T-cell (primary cell): ENCODE results near the gene WWTR1. TPM values are rescaled to one million over a fixed set of nuclear protein-coding genes. Genes with fewer than 3 reads are reported as not detected.

Experiments
- ATAC-seq, 4 experiments: fragments of 200-7000 bp in 3 of 4; fragments of 150-1000 bp in 1 of 4; cut with Tn5 transposase; replicated peaks in 1 of 4; 1 replicate in 3 of 4; 2 replicates in 1 of 4; pipeline ENCODE4 v1.10.0; 2021; ENCODE audit warnings: moderate library complexity in 3 of 4, mild to moderate bottlenecking in 2 of 4, moderate number of reproducible peaks in 1 of 4
- CTCF ChIA-PET, 2 donors: fragments of 300-600 bp; sonication (Branson Sonifier 250); formaldehyde crosslinking; loops; one replicate each; lab custom pipeline; 2022; ENCODE audit warnings: antibody characterized with exemption in 2 of 2; lab: Charles Lee
- POLR2A ChIA-PET, 2 donors: fragments of 300-600 bp; sonication (Branson Sonifier 250); formaldehyde crosslinking; loops; one replicate each; lab custom pipeline; 2022; ENCODE audit warnings: antibody characterized with exemption in 2 of 2; lab: Charles Lee
- DNase-seq, 35 experiments: peaks; one replicate each; pipeline versions ENCODE4 v3.0.0 to v3.0.0-alpha.2; 2013 to 2023
- H3K27ac ChIP-seq: one replicate; pipeline ENCODE4 v1.5.1; 2013; ENCODE audit warnings: low read length
- H3K27me3 ChIP-seq, 2 experiments: replicated peaks in 1 of 2; 1 replicate in 1 of 2; 2 replicates in 1 of 2; pipeline versions ENCODE4 v1.6.1 to v1.7.0; 2013; ENCODE audit warnings: low read length in 1 of 2, mixed read lengths in 1 of 2; ENCODE audit not compliant: control insufficient read depth in 2 of 2, insufficient read depth in 2 of 2; ENCODE audit errors: extremely low read depth in 1 of 2
- H3K36me3 ChIP-seq, 2 donors: 1 replicate in 1 of 2; 2 replicates in 1 of 2; pipeline versions ENCODE4 v1.6.1 to v1.7.0; 2013; ENCODE audit warnings: low read length in 1 of 2; ENCODE audit not compliant: control insufficient read depth in 2 of 2, insufficient read depth in 1 of 2; ENCODE audit errors: extremely low read depth in 1 of 2
- H3K4me1 ChIP-seq, 2 experiments: 1 replicate in 1 of 2; 2 replicates in 1 of 2; pipeline versions ENCODE4 v1.6.1 to v1.7.0; 2013; ENCODE audit warnings: low read length in 2 of 2, mixed read lengths in 1 of 2; ENCODE audit not compliant: insufficient read depth in 2 of 2, control insufficient read depth in 1 of 2; ENCODE audit errors: extremely low read depth in 1 of 2
- H3K4me3 ChIP-seq, 2 donors: 1 replicate in 1 of 2; 2 replicates in 1 of 2; pipeline versions ENCODE4 v1.5.1 to v1.7.0; 2013; ENCODE audit warnings: mild to moderate bottlenecking in 2 of 2, low read length in 1 of 2, moderate library complexity in 1 of 2; ENCODE audit not compliant: control insufficient read depth in 1 of 2; ENCODE audit errors: extremely low read depth in 1 of 2
- H3K9me3 ChIP-seq: 2 replicates; pipeline ENCODE4 v1.7.0; 2013
- H3K27ac Mint-ChIP-seq, 2 donors: one replicate each; pipeline ENCODE4 v1.8.0; 2020 to 2021; ENCODE audit warnings: mild to moderate bottlenecking in 2 of 2, mixed read lengths in 2 of 2
- H3K27me3 Mint-ChIP-seq, 2 donors: one replicate each; pipeline ENCODE4 v1.8.0; 2021 to 2022; ENCODE audit warnings: mixed read lengths in 2 of 2
- H3K36me3 Mint-ChIP-seq: one replicate; pipeline ENCODE4 v1.8.0; 2021; ENCODE audit warnings: mixed read lengths
- H3K4me1 Mint-ChIP-seq, 3 donors: one replicate each; pipeline ENCODE4 v1.8.0; 2020 to 2022; ENCODE audit warnings: mixed read lengths in 3 of 3, mild to moderate bottlenecking in 1 of 3
- H3K4me3 Mint-ChIP-seq, 3 donors: one replicate each; pipeline ENCODE4 v1.8.0; 2020 to 2022; ENCODE audit warnings: mild to moderate bottlenecking in 3 of 3, mixed read lengths in 3 of 3, moderate library complexity in 3 of 3
- H3K9me3 Mint-ChIP-seq, 3 donors: one replicate each; pipeline ENCODE4 v1.8.0; 2020 to 2022; ENCODE audit warnings: mixed read lengths in 3 of 3
- WGBS: methylation state at CpG from one replicate; pipeline ENCODE4 v1.1.5; 2013; ENCODE audit warnings: missing lambda C conversion rate; ENCODE audit not compliant: insufficient coverage; 5-methylcytosine and 5-hydroxymethylcytosine counted together
- total RNA-seq, 35 experiments: library from RNA in 6 of 35; stranded (reverse) in 6 of 35; fragments of 120-200 nt in 1 of 35; gene quantifications; one replicate each; pipeline versions ENCODE4 v1.2.1 to v1.2.4 and lab custom pipeline; 2013 to 2026

The WWTR1 gene
- total RNA-seq, 5 donors from 2014 or later (not counting 1 experiment from before 2014, with no cell fraction given), result 0.43 to 1.6 (median 1.1) TPM

GRCh38 chr3:149587383-149587782 is 70.4 kb downstream of the WWTR1 start:
- DNase-seq (no peak), ATAC-seq (no peak)
- Mint-ChIP-seq H3K27ac (no peak overlapping the region), H3K4me1 (peaks cover 0 to 2% (median 0%) of the 10 kb centered on the region in 3 donors), H3K27me3 (peaks cover 4 to 17% of the 10 kb centered on the region in 2 donors), H3K9me3 (no peaks in the 10 kb centered on the region), H3K36me3 (no peaks in the 10 kb centered on the region), H3K4me3 (no peak overlapping the region)
- H3K4me1 ChIP-seq, result peaks cover 0 to 2% of the 10 kb centered on the region in 2 experiments
- H3K4me3 ChIP-seq, result no peak overlapping the region
- POLR2A ChIA-PET, result interaction anchor here in 1 of 2 donors (0.7 kb wide), 1 partner anchor 23 kb away, joined by 5 read pairs; no protein-coding TSS in a partner anchor
- H3K27me3 ChIP-seq, result no peaks in the 10 kb centered on the region
- CTCF ChIA-PET, result interaction anchor here in 1 of 2 donors (0.7 kb wide), 1 partner anchor 20 kb away, joined by 3 read pairs; no protein-coding TSS in a partner anchor
- no CpG with 5 or more reads among the region's 5 CpGs for WGBS
- H3K36me3 ChIP-seq, result no peaks in the 10 kb centered on the region
- no peaks in the 10 kb centered on the region for H3K9me3 ChIP-seq
- H3K27ac ChIP-seq, result no peak overlapping the region

- Mint-ChIP-seq H3K4me1 (peaks cover 0 to 2% (median 0%) of the 10 kb centered on the region in 3 donors), H3K9me3 (no peaks in the 10 kb centered on the region), H3K4me3 (no peak overlapping the region), H3K27me3 (peaks cover 4 to 17% of the 10 kb centered on the region in 2 donors), H3K36me3 (no peaks in the 10 kb centered on the region), H3K27ac (no peak overlapping the region)
- no peaks in the 10 kb centered on the region for H3K27me3 ChIP-seq
- H3K9me3 ChIP-seq, result no peaks in the 10 kb centered on the region
- WGBS, result no CpG with 5 or more reads among the region's 1 CpG
- ATAC-seq (no peak), DNase-seq (no peak)
- H3K27ac ChIP-seq, result no peak overlapping the region
- ChIA-PET POLR2A (interaction anchor here in 1 of 2 donors (0.6 kb wide), 1 partner anchor 20 kb away, joined by 6 read pairs; no protein-coding TSS in a partner anchor), CTCF (interaction anchor here in 1 of 2 donors (0.6 kb wide), 1 partner anchor 19 kb away, joined by 4 read pairs; no protein-coding TSS in a partner anchor)
- H3K4me3 ChIP-seq, result no peak overlapping the region
- H3K4me1 ChIP-seq, result peaks cover 0 to 2% of the 10 kb centered on the region in 2 experiments
- H3K36me3 ChIP-seq, result no peaks in the 10 kb centered on the region
Measured at GRCh38 chr3:149586871-149587270, 71.0 kb downstream of the WWTR1 start.

DNA sequence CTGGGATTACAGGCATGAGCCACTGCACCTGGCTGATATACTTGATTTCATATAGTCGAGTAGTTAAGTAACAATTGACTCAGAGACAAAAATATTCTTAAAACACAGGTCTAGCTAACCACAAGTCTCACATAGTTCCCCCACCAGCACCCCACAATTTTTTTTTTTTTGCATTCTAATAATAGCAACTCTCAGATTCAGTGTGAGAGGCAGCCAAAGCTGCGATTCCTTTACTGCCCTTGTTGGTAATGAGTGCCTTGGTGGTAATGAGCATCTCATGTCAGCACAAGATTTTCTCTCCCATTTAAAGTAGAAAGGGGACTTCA is 72.5 kb downstream of the WWTR1 start:
- WGBS, result no CpG with 5 or more reads among the region's 2 CpGs
- H3K27ac ChIP-seq, result no peak overlapping the region
- no peak for ATAC-seq
- Mint-ChIP-seq H3K27me3 (peaks cover 4 to 17% of the 10 kb centered on the region in 2 donors), H3K36me3 (no peaks in the 10 kb centered on the region), H3K4me1 (peaks cover 0 to 10% (median 8%) of the 10 kb centered on the region in 3 donors), H3K27ac (no peak overlapping the region), H3K4me3 (no peak overlapping the region), H3K9me3 (no peaks in the 10 kb centered on the region)
- POLR2A ChIA-PET, result no interaction called here
- peaks cover 0 to 7% of the 10 kb centered on the region in 2 experiments for H3K4me1 ChIP-seq
- H3K4me3 ChIP-seq, result no peak overlapping the region
- DNase-seq, result no peak
- no peaks in the 10 kb centered on the region for H3K36me3 ChIP-seq
- CTCF ChIA-PET, result interaction anchor here in 1 of 2 donors (0.6 kb wide), 1 partner anchor 603 kb away, joined by 3 read pairs; no protein-coding TSS in a partner anchor
- H3K9me3 ChIP-seq, result no peaks in the 10 kb centered on the region
- no peaks in the 10 kb centered on the region for H3K27me3 ChIP-seq

DNA sequence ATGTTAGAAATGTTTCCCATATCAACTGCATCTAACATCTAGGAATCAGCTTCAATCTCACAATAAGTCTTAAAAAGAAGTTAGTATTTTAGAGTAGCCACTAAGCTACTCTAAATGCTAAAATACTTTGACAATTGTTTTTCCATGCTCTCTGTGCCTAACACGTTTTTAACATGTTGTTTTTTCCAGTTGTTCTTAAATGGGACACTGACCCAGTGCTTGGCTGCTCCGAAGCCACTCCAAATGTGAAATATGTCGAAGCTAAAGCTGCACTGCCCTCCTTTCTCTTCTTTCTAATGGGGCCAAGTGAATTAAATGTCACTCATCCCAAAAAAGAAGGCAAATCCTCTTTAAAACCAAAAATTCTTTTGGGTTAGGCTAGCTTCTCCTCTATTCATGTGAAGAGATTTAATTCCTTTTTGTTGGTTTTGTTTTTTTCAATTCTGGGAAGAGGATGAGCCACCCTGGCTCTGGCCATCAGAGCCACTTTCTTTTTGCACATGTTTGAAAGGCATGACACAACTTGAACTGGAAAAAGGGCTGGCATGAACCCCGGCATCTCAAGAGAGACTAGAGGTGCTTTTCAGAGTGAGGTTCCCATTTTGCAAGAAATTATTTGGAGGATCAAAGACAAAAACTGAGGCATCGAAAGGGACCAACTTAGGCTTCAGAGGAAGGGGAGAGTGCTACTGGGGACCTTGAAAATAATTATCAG is 73.7 kb downstream of the WWTR1 start:
- peaks cover 0 to 15% (median 11%) of the 10 kb centered on the region in 3 donors for H3K4me1 Mint-ChIP-seq
- H3K36me3 Mint-ChIP-seq, result no peaks in the 10 kb centered on the region
- WGBS, result 67% methylated on average over 2 of the region's 5 CpGs
- H3K4me3 Mint-ChIP-seq, result no peak overlapping the region
- Histone ChIP-seq H3K27me3 (no peaks in the 10 kb centered on the region), H3K36me3 (no peaks in the 10 kb centered on the region), H3K27ac (no peak overlapping the region), H3K4me3 (no peak overlapping the region), H3K4me1 (peaks cover 0 to 9% of the 10 kb centered on the region in 2 experiments), H3K9me3 (no peaks in the 10 kb centered on the region)
- H3K27me3 Mint-ChIP-seq, result peaks cover 4 to 17% of the 10 kb centered on the region in 2 donors
- H3K27ac Mint-ChIP-seq, result no peak overlapping the region
- CTCF ChIA-PET, result interaction anchor here in 1 of 2 donors (0.6 kb wide), 1 partner anchor 87 kb away, joined by 3 read pairs; no protein-coding TSS in a partner anchor
- ATAC-seq (no peak), DNase-seq (no peak)
- no peaks in the 10 kb centered on the region for H3K9me3 Mint-ChIP-seq
- POLR2A ChIA-PET, result no interaction called here

- no peak for DNase-seq
- Histone ChIP-seq H3K9me3 (no peaks in the 10 kb centered on the region), H3K4me1 (peaks cover 0 to 9% of the 10 kb centered on the region in 2 experiments), H3K27ac (no peak overlapping the region), H3K27me3 (peaks cover 0 to 3% of the 10 kb centered on the region in 2 experiments), H3K36me3 (no peaks in the 10 kb centered on the region), H3K4me3 (no peak overlapping the region)
- no CpG with 5 or more reads among the region's 7 CpGs for WGBS
- Mint-ChIP-seq H3K36me3 (no peaks in the 10 kb centered on the region), H3K27ac (no peak overlapping the region), H3K4me1 (peaks cover 0 to 15% (median 11%) of the 10 kb centered on the region in 3 donors), H3K4me3 (no peak overlapping the region), H3K27me3 (peaks cover 4 to 11% of the 10 kb centered on the region in 2 donors), H3K9me3 (no peaks in the 10 kb centered on the region)
- ATAC-seq, result no peak
- POLR2A ChIA-PET, result no interaction called here
- CTCF ChIA-PET, result no interaction called here
Measured at GRCh38 chr3:149582395-149582794, 75.4 kb downstream of the WWTR1 start.

- no peaks in the 10 kb centered on the region for H3K9me3 ChIP-seq
- ChIA-PET POLR2A (no interaction called here), CTCF (no interaction called here)
- ATAC-seq (no peak), DNase-seq (no peak)
- Mint-ChIP-seq H3K4me3 (no peak overlapping the region), H3K4me1 (peaks cover 0 to 15% (median 11%) of the 10 kb centered on the region in 3 donors), H3K27me3 (peaks cover 4 to 11% of the 10 kb centered on the region in 2 donors), H3K27ac (no peak overlapping the region), H3K9me3 (no peaks in the 10 kb centered on the region), H3K36me3 (no peaks in the 10 kb centered on the region)
- peaks cover 0 to 3% of the 10 kb centered on the region in 2 experiments for H3K27me3 ChIP-seq
- no peak overlapping the region for H3K4me3 ChIP-seq
- no peak overlapping the region for H3K27ac ChIP-seq
- 54% methylated on average over 3 of the region's 8 CpGs for WGBS
- H3K36me3 ChIP-seq, result no peaks in the 10 kb centered on the region
- peaks cover 0 to 9% of the 10 kb centered on the region in 2 experiments for H3K4me1 ChIP-seq
Measured at GRCh38 chr3:149581681-149582370, 76.0 kb downstream of the WWTR1 start.
